NCI-H1417 treated with DMSO at 0.1 percent for 48 hours (cell line): ENCODE data around the gene NXPE4.
"Not testable (repeated sequence)": the region's sequence is repeated elsewhere in the genome, so short reads cannot be mapped to it uniquely, and the experiment has no call there.

Experiments
- DNase-seq: peaks from one replicate; lab custom pipeline; 2025; lab: John Stamatoyannopoulos, UW

The NXPE4 gene

GRCh38 chr11:114595571-114595970 is at the start of gene NXPE4:
TSS of gene NXPE4 (minus strand) at chr11:114595786. CDS start at chr11:114594759, 1,027 bp downstream.
- no peak for DNase-seq

GRCh38 chr11:114639440-114639839 is 43.9 kb upstream of the NXPE4 start:
- not testable (repeated sequence) for DNase-seq

DNA sequence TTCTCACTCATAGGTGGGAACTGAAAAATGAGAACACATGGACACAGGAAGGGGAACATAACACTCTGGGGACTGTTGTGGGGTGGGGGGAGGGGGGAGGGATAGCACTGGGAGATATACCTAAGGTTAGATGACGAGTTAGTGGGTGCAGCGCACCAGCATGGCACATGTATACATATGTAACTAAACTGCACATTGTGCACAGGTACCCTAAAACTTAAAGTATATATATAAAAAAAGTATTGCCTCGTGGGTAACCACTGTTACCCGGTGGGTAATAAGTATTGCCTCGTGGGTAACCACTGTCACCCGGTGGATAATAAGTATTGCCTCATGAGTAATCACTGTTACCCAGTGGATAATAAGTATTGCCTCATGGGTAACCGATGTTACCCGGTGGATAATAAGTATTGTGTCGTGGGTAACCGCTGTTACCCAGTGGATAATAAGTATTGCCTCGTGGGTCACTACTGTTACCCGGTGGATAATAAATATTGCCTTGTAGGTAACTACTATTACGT is 35.9 kb upstream of the NXPE4 start:
- DNase-seq: not testable (repeated sequence)

GRCh38 chr11:114625294-114625693 is 29.7 kb upstream of the NXPE4 start:
- DNase-seq: no peak

GRCh38 chr11:114624455-114625207 is 29.0 kb upstream of the NXPE4 start:
- no peak for DNase-seq

- no peak for DNase-seq
Measured at GRCh38 chr11:114623720-114624119, 28.1 kb upstream of the NXPE4 start.

DNA sequence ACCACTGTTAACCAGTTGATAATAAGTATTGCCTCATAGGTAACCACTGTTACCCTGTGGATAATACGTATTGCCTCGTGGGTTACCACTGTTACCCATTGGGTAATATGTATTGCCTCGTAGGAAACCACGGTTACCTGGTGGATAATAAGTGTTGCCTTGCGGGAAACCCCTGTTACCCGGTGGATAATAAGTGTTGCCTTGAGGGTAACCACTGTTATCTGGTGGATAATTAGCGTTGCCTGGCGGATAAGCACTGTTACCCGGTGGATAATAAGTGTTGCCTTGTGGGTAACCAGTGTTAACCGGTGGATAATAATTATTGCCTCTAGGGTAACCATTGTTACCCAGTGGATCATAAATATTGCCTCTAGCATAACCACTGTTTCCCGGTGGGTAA is 27.3 kb upstream of the NXPE4 start:
- no peak for DNase-seq

GRCh38 chr11:114621950-114622809 is 26.6 kb upstream of the NXPE4 start:
- DNase-seq: no peak

DNA sequence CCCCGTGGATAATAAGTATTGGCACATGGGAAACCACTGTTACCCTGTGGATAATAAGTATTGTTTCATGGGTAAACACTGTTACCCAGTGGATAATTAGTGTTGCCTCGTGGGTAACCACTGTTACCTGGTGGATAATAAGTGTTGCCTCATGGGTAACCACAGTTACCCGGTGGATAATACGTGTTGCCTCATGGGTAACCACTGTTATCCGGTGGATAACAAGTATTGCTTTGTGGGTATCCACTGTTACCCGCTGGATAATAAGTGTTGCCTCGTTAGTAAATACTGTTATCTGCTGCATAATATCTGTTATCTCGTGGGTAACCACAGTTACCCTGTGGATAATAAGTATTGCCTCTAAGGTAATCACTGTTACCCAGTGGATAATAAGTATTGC is 25.5 kb upstream of the NXPE4 start:
- DNase-seq: no peak

DNA sequence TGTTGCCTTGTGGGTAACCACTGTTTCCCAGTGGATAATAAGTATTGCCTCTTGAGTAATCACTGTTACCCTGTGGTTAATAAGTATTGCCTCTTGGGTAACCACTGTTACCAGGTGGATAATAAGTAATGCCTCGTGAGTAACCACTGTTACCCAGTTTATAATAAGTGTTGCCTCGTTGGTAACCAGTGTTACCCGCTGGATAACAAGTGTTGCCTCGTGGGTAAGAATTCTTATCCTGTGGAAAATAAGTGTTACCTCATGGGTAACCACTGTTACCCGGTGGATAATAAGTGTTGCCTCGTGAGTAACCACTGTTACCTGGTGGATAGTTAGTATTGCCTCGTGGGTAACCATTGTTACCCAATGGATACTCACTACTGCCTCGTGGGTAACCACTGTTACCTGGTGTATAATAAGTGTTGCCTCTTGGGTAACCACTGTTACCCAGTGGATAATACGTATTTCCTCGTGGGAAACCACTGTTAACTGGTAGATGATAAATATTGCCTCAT is 24.1 kb upstream of the NXPE4 start:
- no peak for DNase-seq

DNA sequence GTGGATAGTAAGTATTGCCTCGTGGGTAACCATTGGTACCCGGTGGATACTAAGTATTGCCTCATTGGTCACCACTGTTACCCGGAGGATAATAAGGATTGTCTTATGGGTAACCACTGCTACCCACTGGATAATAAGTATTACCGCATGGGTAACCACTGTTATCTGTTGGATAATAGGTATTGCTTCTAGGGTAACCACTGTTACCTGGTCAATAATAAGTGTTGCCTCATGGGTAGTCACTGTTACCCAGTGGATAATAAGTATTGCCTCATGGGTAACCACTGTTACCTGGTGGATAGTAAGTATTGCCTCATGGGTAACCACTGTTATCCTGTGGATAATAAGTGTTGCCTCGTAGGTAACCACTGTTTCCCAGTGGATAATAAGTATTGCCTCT is 22.6 kb upstream of the NXPE4 start:
- DNase-seq: no peak

DNA sequence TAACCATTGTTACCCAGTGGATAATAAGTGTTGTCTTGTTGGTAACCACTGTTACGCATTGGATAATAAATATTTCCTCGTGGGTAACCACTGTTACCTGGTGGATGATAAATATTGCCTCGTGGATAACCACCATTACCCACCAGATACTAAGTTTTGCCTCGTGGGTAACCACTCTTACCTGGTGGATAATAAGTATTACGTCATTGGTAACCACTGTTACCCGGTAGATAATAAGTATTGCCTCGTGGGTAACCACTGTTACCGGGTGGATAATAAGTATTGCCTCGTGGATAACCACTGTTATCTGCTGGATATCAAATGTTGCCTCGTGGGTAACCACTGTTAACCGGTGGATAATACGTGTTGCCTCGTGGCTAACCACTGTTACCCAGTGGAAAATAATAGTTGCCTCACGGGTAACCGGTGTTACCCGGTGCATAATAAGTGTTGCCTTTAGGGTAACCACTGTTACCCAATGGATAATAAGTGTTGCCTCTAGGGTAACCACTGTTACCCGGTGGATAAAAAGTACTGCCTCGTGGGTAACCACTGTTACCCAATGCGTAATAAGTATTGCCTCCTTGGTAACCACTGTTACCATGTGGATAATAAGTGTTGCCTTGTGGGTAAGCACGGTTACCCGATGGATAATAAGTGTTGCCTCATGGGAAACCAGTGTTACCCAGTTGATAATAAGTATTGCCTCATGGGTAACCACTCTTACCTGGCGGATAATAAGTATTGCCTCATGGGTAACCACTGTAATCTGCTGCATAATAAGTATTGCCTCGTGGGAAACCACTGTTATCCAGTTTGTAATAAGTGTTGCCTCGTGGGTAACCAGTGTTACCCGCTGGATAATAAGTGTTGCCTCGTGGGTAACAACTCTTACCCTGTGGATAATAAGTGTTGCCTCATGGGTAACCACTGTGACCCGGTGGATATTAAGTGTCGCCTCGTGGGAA is 21.9 kb upstream of the NXPE4 start:
- DNase-seq: no peak

- no peak for DNase-seq
Measured at GRCh38 chr11:114616516-114616915, 20.9 kb upstream of the NXPE4 start.

- no peak for DNase-seq
Measured at GRCh38 chr11:114615448-114616361, 20.1 kb upstream of the NXPE4 start.

- DNase-seq: no peak
Measured at GRCh38 chr11:114614127-114614720, 18.6 kb upstream of the NXPE4 start.

GRCh38 chr11:114613094-114613493 is 17.5 kb upstream of the NXPE4 start:
- DNase-seq: not testable (repeated sequence)

DNA sequence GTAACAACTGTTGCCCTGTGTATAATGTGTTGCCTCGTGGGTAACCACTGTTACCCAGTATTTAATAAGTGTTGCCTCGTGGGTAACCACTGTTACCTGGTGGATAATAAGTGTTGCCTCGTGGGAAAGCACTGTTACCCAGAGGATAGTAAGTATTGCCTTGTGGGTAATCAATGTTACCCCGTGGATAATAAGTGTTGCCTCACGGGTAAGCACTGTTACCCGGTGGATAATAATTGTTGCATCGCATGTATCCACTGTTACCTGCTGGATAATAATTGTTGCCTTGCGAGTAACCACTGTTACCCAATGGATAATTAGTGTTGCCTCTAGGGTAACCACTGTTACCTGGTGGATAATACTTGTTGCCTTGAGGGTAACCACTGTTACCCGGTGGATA is 17.1 kb upstream of the NXPE4 start:
- DNase-seq: no peak

- not testable (repeated sequence) for DNase-seq
Measured at GRCh38 chr11:114612199-114612598, 16.6 kb upstream of the NXPE4 start.

DNA sequence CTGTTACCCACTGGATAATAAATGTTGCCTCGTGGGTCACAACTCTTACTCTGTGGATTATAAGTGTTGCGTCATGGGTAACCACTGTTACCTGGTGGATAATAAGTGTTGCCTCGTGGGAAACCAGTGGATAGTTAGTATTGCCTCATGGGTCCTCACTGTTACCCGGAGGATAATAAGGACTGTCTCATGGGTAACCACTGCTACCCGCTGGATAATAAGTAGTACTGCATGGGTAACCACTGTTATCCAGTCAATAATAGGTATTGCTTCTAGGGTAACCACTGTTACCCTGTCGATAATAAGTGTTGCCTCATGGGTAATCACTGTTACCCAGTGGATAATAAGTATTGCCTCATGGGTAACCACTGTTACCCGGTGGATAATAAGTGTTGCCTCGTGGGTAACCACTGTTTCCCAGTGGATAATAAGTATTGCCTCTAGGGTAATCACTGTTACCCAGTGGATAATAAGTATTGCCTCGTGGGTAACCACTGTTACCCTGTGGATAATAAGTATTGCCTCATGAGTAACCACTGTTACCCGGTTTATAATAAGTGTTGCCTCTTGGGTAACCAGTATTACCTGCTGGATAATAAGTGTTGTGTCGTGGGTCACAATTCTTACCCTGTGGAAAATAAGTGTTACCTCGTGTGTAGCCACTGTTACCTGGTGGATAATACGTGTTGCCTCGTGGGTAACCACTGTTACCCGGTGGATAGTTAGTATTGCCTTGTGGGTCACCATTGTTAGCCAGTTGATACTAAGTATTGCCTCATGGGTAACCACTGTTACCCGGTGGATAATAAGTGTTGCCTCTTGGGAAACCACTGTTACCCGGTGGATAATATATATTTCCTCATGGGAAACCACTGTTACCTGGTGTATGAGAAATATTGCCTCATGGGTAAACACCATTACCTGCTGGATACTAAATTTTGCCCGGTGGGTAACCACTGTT is 15.7 kb upstream of the NXPE4 start:
- no peak for DNase-seq
